HCT116 (cell line): ENCODE data around the gene SLC28A3. TPM values are rescaled to one million over a fixed set of nuclear protein-coding genes. Genes with fewer than 3 reads are reported as not detected.

ENCODE experiments used
- ATAC-seq: fragments of 200-7000 bp; cut with Tn5 transposase; 2 replicates; pipeline ENCODE4 v1.9.1; 2020; ENCODE audit warnings: mild to moderate bottlenecking, moderate library complexity
- BruUV-seq: library from RNA; stranded (reverse); fragments of 400-500 nt; replicated peaks from 2 replicates; lab custom pipeline; 2021; lab: Mats Ljungman, UMichigan
- CTCF ChIA-PET: fragments of 300-600 bp; sonication (Branson Sonifier 250); formaldehyde crosslinking; loops from one replicate; lab custom pipeline; 2021; ENCODE audit warnings: antibody characterized with exemption; lab: Charles Lee
- POLR2A ChIA-PET: fragments of 300-600, 350-600 bp; sonication (Branson Sonifier 250); formaldehyde crosslinking; loops from one replicate; lab custom pipeline; 2021; ENCODE audit warnings: antibody characterized with exemption; lab: Charles Lee
- RAD21 ChIA-PET, 2 experiments: fragments of 300-600 bp; sonication (Branson Sonifier 250); formaldehyde crosslinking; loops; one replicate each; lab custom pipeline; 2023; ENCODE audit warnings: low total read pairs in 2 of 2; ENCODE audit not compliant: uncharacterized antibody in 2 of 2, unreplicated experiment in 2 of 2, low non-redundant PET in 1 of 2; lab: Charles Lee
- DNase-seq: peaks from one replicate; pipeline ENCODE4 v3.0.0-alpha.2; 2010; ENCODE audit warnings: low read depth, low spot score
- H2AFZ ChIP-seq: fragments of 200-600 bp; shearing (Covaris generic), sonication (generic); 2 replicates; pipeline ENCODE4 v1.6.1; 2017; ENCODE audit warnings: low read depth, mixed run types, mixed read lengths, antibody characterized with exemption, low read length; ENCODE audit not compliant: poor library complexity, severe bottlenecking
- H3K27ac ChIP-seq: 2 replicates; pipeline ENCODE4 v1.5.1; 2012; ENCODE audit warnings: low read depth, low read length
- H3K27me3 ChIP-seq: fragments of 200-600 bp; sonication (generic); 2 replicates; pipeline ENCODE4 v1.6.1; 2016; ENCODE audit warnings: mixed run types, low read length, mixed read lengths; ENCODE audit not compliant: insufficient read depth
- H3K36me3 ChIP-seq, 2 experiments: fragments of 200-500 bp in 1 of 2; fragments of 200-600 bp in 1 of 2; sonication (Bioruptor generic) in 1 of 2; sonication (generic) in 1 of 2; 2 replicates each; pipeline versions ENCODE4 v1.5.1 to v1.6.1; 2014 to 2016; ENCODE audit warnings: low read length in 2 of 2, inconsistent platforms in 1 of 2, mixed read lengths in 1 of 2, mixed run types in 1 of 2; ENCODE audit not compliant: insufficient read depth in 2 of 2, control insufficient read depth in 1 of 2
- H3K4me1 ChIP-seq, 2 experiments: fragments of 200-600 bp in 1 of 2; sonication (generic) in 1 of 2; 2 replicates each; pipeline versions ENCODE4 v1.5.1 to v1.6.1; 2012 to 2017; ENCODE audit warnings: low read length in 2 of 2, inconsistent platforms in 1 of 2, mild to moderate bottlenecking in 1 of 2, mixed read lengths in 1 of 2, mixed run types in 1 of 2, moderate library complexity in 1 of 2; ENCODE audit not compliant: insufficient read depth in 2 of 2, control insufficient read depth in 1 of 2
- H3K4me2 ChIP-seq: fragments of 200-600 bp; sonication (generic); 2 replicates; pipeline ENCODE4 v1.6.1; 2017; ENCODE audit warnings: mixed run types, low read length, mixed read lengths
- H3K4me3 ChIP-seq, 2 experiments: fragments of 200-600 bp in 1 of 2; sonication (generic) in 1 of 2; replicated peaks in 1 of 2; 2 replicates each; pipeline ENCODE4 v1.5.1; 2011 to 2016; ENCODE audit warnings: low read length in 2 of 2, control low read depth in 1 of 2, low read depth in 1 of 2, mild to moderate bottlenecking in 1 of 2, mixed read lengths in 1 of 2, mixed run types in 1 of 2
- H3K79me2 ChIP-seq: fragments of 200-600 bp; sonication (generic); 2 replicates; pipeline ENCODE4 v1.6.1; 2017; ENCODE audit warnings: mild to moderate bottlenecking, mixed run types, low read length, moderate library complexity, mixed read lengths; ENCODE audit not compliant: insufficient read depth
- H3K9ac ChIP-seq: fragments of 200-600 bp; sonication (generic); 2 replicates; pipeline ENCODE4 v1.6.1; 2016; ENCODE audit warnings: low read length, mixed read lengths
- H3K9me2 ChIP-seq: fragments of 200-600 bp; sonication (generic), shearing (Covaris generic); 2 replicates; pipeline ENCODE4 v1.6.1; 2017; ENCODE audit warnings: mixed run types, mild to moderate bottlenecking, moderate library complexity; ENCODE audit not compliant: insufficient read depth
- H3K9me3 ChIP-seq, 2 experiments: fragments of 200-500 bp in 1 of 2; fragments of 200-600 bp in 1 of 2; sonication (Bioruptor generic) in 1 of 2; sonication (generic) in 1 of 2; 2 replicates each; pipeline ENCODE4 v1.6.1; 2014 to 2017; ENCODE audit warnings: low read length in 2 of 2, mixed read lengths in 2 of 2, inconsistent platforms in 1 of 2, low read depth in 1 of 2, mild to moderate bottlenecking in 1 of 2, mixed run types in 1 of 2, moderate library complexity in 1 of 2; ENCODE audit not compliant: control insufficient read depth in 1 of 2, insufficient read depth in 1 of 2
- H4K20me1 ChIP-seq: fragments of 200-600 bp; sonication (generic), shearing (Covaris generic); 2 replicates; pipeline ENCODE4 v1.6.1; 2017; ENCODE audit warnings: mixed run types, mild to moderate bottlenecking, moderate library complexity; ENCODE audit not compliant: insufficient read depth
- CBX3 ChIP-seq: IDR thresholded peaks from 2 replicates; pipeline ENCODE4 v1.6.1; 2012; ENCODE audit warnings: low read depth
- CEBPB ChIP-seq: IDR thresholded peaks from 2 replicates; pipeline ENCODE4 v1.6.1; 2012; ENCODE audit warnings: low read depth
- EGR1 ChIP-seq: IDR thresholded peaks from 2 replicates; pipeline ENCODE4 v1.6.1; 2012; ENCODE audit warnings: low read depth
- ELF1 ChIP-seq: IDR thresholded peaks from 2 replicates; pipeline ENCODE4 v1.6.1; 2012; ENCODE audit warnings: low read depth, borderline replicate concordance
- EZH2 ChIP-seq: fragments of 200-600 bp; sonication (generic); IDR thresholded peaks from 2 replicates; pipeline ENCODE4 v1.6.1; 2017; ENCODE audit warnings: antibody characterized with exemption, mixed run types
- EZH2phosphoT487 ChIP-seq: fragments of 200-600 bp; IDR thresholded peaks from 2 replicates; pipeline ENCODE4 v1.6.1; 2018; ENCODE audit warnings: antibody characterized with exemption, borderline replicate concordance
- FOSL1 ChIP-seq: IDR thresholded peaks from 2 replicates; pipeline ENCODE4 v1.6.1; 2012; ENCODE audit warnings: low read depth
- JUND ChIP-seq: IDR thresholded peaks from 2 replicates; pipeline ENCODE4 v1.6.1; 2012
- MAX ChIP-seq: IDR thresholded peaks from 2 replicates; pipeline ENCODE4 v1.6.1; 2012
- POLR2A ChIP-seq: IDR thresholded peaks from 2 replicates; pipeline ENCODE4 v1.7.0; 2011; ENCODE audit warnings: borderline replicate concordance; ENCODE audit not compliant: insufficient read depth, insufficient read length; ENCODE audit errors: extremely low read depth
- POLR2AphosphoS5 ChIP-seq: IDR thresholded peaks from 2 replicates; pipeline ENCODE4 v1.6.1; 2011; ENCODE audit warnings: mild to moderate bottlenecking, low read depth, low read length, moderate library complexity
- RAD21 ChIP-seq: IDR thresholded peaks from 2 replicates; pipeline ENCODE4 v1.6.1; 2012; ENCODE audit warnings: low read depth, mild to moderate bottlenecking
- SIN3A ChIP-seq: IDR thresholded peaks from 2 replicates; pipeline ENCODE4 v1.6.1; 2012; ENCODE audit warnings: low read depth
- SRF ChIP-seq: IDR thresholded peaks from 2 replicates; pipeline ENCODE4 v1.6.1; 2012; ENCODE audit warnings: low read depth
- TCF7L2 ChIP-seq: IDR thresholded peaks from 2 replicates; pipeline ENCODE4 v1.7.0; 2011; ENCODE audit warnings: borderline replicate concordance, inconsistent platforms; ENCODE audit not compliant: insufficient read depth, insufficient read length; ENCODE audit errors: extremely low read depth
- YY1 ChIP-seq: IDR thresholded peaks from 2 replicates; pipeline ENCODE4 v1.6.1; 2011; ENCODE audit warnings: low read length, low read depth, moderate library complexity, mild to moderate bottlenecking; ENCODE audit not compliant: insufficient replicate concordance; ENCODE audit errors: extremely low read depth
- ZBTB33 ChIP-seq: IDR thresholded peaks from 2 replicates; pipeline ENCODE4 v1.6.1; 2011; ENCODE audit warnings: mild to moderate bottlenecking, low read length, moderate library complexity; ENCODE audit not compliant: insufficient replicate concordance; ENCODE audit errors: extremely low read depth
- intact Hi-C: fragments of 100-400 bp; cut with micrococcal nuclease; formaldehyde crosslinking; loops from 2 replicates; pipeline ENCODE4 v1.10.0; 2022
- total RNA-seq: library from RNA; stranded (reverse); gene quantifications from one replicate; pipeline ENCODE4 v1.2.1, GENCODE V29; 2021; ENCODE audit not compliant: unreplicated experiment
- TF ChIP-seq, protein P1 (sequence below): IDR thresholded peaks from 2 replicates; pipeline ENCODE4 v1.6.1; 2012; ENCODE audit warnings: low read depth
- TF ChIP-seq, protein P2 (sequence below): IDR thresholded peaks from 2 replicates; pipeline ENCODE4 v1.6.1; 2012
- TF ChIP-seq, protein P3 (sequence below), 3 experiments: fragments of 200-600 bp in 1 of 3; sonication (generic) in 1 of 3; IDR thresholded peaks in 2 of 3; conservative IDR thresholded peaks in 1 of 3; 2 replicates each; pipeline ENCODE4 v1.5.1; 2012 to 2017; ENCODE audit warnings: low read depth in 2 of 3, low read length in 2 of 3, antibody characterized with exemption in 1 of 3, borderline replicate concordance in 1 of 3, control low read depth in 1 of 3, mild to moderate bottlenecking in 1 of 3, mixed read lengths in 1 of 3, mixed run types in 1 of 3, moderate library complexity in 1 of 3; ENCODE audit not compliant: insufficient read depth in 1 of 3

Gene SLC28A3
- total RNA-seq, 1 experiment from 2014 or later: not detected

GRCh38 chr9:84375954-84376353 lies 35.4 kb upstream of the SLC28A3 start:
- Histone ChIP-seq H3K79me2 (no peaks in the 10 kb centered on the region), H2AFZ (no peak overlapping the region), H3K9ac (no peak overlapping the region), H3K4me3 (no peak overlapping the region), H4K20me1 (no peaks in the 10 kb centered on the region), H3K36me3 (no peaks in the 10 kb centered on the region), H3K9me3 (no peaks in the 10 kb centered on the region)
- intact Hi-C loops: no loop called here
- POLR2A ChIA-PET: no interaction called here
- CTCF ChIA-PET: no interaction called here
- ATAC-seq: no peak
- TF ChIP-seq TCF7L2: no peak
- TF ChIP-seq EGR1: no peak
- TF ChIP-seq ELF1: no peak
- no peak for TF ChIP-seq CBX3
- TF ChIP-seq MAX: no peak
- TF ChIP-seq, protein P1, sequence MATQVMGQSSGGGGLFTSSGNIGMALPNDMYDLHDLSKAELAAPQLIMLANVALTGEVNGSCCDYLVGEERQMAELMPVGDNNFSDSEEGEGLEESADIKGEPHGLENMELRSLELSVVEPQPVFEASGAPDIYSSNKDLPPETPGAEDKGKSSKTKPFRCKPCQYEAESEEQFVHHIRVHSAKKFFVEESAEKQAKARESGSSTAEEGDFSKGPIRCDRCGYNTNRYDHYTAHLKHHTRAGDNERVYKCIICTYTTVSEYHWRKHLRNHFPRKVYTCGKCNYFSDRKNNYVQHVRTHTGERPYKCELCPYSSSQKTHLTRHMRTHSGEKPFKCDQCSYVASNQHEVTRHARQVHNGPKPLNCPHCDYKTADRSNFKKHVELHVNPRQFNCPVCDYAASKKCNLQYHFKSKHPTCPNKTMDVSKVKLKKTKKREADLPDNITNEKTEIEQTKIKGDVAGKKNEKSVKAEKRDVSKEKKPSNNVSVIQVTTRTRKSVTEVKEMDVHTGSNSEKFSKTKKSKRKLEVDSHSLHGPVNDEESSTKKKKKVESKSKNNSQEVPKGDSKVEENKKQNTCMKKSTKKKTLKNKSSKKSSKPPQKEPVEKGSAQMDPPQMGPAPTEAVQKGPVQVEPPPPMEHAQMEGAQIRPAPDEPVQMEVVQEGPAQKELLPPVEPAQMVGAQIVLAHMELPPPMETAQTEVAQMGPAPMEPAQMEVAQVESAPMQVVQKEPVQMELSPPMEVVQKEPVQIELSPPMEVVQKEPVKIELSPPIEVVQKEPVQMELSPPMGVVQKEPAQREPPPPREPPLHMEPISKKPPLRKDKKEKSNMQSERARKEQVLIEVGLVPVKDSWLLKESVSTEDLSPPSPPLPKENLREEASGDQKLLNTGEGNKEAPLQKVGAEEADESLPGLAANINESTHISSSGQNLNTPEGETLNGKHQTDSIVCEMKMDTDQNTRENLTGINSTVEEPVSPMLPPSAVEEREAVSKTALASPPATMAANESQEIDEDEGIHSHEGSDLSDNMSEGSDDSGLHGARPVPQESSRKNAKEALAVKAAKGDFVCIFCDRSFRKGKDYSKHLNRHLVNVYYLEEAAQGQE: no peak
- TF ChIP-seq, protein P2, sequence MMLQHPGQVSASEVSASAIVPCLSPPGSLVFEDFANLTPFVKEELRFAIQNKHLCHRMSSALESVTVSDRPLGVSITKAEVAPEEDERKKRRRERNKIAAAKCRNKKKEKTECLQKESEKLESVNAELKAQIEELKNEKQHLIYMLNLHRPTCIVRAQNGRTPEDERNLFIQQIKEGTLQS: no peak
- TF ChIP-seq, protein P3, sequence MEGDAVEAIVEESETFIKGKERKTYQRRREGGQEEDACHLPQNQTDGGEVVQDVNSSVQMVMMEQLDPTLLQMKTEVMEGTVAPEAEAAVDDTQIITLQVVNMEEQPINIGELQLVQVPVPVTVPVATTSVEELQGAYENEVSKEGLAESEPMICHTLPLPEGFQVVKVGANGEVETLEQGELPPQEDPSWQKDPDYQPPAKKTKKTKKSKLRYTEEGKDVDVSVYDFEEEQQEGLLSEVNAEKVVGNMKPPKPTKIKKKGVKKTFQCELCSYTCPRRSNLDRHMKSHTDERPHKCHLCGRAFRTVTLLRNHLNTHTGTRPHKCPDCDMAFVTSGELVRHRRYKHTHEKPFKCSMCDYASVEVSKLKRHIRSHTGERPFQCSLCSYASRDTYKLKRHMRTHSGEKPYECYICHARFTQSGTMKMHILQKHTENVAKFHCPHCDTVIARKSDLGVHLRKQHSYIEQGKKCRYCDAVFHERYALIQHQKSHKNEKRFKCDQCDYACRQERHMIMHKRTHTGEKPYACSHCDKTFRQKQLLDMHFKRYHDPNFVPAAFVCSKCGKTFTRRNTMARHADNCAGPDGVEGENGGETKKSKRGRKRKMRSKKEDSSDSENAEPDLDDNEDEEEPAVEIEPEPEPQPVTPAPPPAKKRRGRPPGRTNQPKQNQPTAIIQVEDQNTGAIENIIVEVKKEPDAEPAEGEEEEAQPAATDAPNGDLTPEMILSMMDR (IDR thresholded peaks at IDR 0.05 in 2 of 3, conservative IDR thresholded peaks at IDR 0.05 in 1 of 3; ENCODE audit: borderline replicate concordance in 1 of 3, insufficient read depth in 1 of 3, low read depth in 2 of 3, low read length in 2 of 3): no peak
- TF ChIP-seq SIN3A: no peak
- TF ChIP-seq POLR2A: no peak
- no peak for TF ChIP-seq YY1
- no peak for TF ChIP-seq EZH2phosphoT487
- TF ChIP-seq CEBPB: no peak
- TF ChIP-seq EZH2: no peak
- TF ChIP-seq ZBTB33: no peak
- TF ChIP-seq POLR2AphosphoS5: no peak
- TF ChIP-seq RAD21: no peak
- TF ChIP-seq JUND: no peak
- no peak for TF ChIP-seq SRF
- no peak for TF ChIP-seq FOSL1
- TF ChIP-seq, all 23 proteins: peak for 0
- BruUV-seq: no TSS peak
- Histone ChIP-seq H3K27ac (no peak overlapping the region), H3K4me1 (no peaks in the 10 kb centered on the region), H3K9me2 (no peaks in the 10 kb centered on the region), H3K27me3 (peaks cover 5% of the 10 kb centered on the region; the same call in 1 of the 2 replicates), H3K4me2 (no peak overlapping the region)
- RAD21 ChIA-PET: no interaction called here
- DNase-seq: no peak
